Brain microvascular endothelial cell (primary cell): Measurements from ENCODE around the gene MGAT3.

Source experiments
- DNase-seq: peaks from one replicate; pipeline ENCODE4 v3.0.0-alpha.2; 2020
- H3K27ac ChIP-seq: fragments of 250-450 bp; sonication (Bioruptor Pico); 2 replicates; pipeline ENCODE4 v1.5.1; 2020; ENCODE audit warnings: mild to moderate bottlenecking, moderate library complexity
- H3K27me3 ChIP-seq: fragments of 250-450 bp; sonication (Bioruptor Pico); replicated peaks from 2 replicates; pipeline ENCODE4 v1.5.1; 2020; ENCODE audit warnings: mild to moderate bottlenecking
- H3K36me3 ChIP-seq: fragments of 250-450 bp; sonication (Bioruptor Pico); replicated peaks from 2 replicates; pipeline ENCODE4 v1.5.1; 2020; ENCODE audit warnings: mild to moderate bottlenecking
- H3K4me3 ChIP-seq: 2 replicates; pipeline ENCODE4 v1.5.1; 2011; ENCODE audit warnings: low read depth, mild to moderate bottlenecking, control low read depth, low read length, moderate library complexity
- in situ Hi-C: cut with HindIII; loops from 2 replicates; pipeline ENCODE4 v1.10.0; 2017; ENCODE audit warnings: low sequenced_read_pairs, low pct_ligation_motif_present
- TF ChIP-seq, protein P1 (sequence below): IDR thresholded peaks from 2 replicates; pipeline ENCODE4 v1.5.1; 2011; ENCODE audit warnings: low read depth, mild to moderate bottlenecking, moderate library complexity, low read length, control low read depth, inconsistent platforms; ENCODE audit errors: missing control alignments

MGAT3 gene

DNA sequence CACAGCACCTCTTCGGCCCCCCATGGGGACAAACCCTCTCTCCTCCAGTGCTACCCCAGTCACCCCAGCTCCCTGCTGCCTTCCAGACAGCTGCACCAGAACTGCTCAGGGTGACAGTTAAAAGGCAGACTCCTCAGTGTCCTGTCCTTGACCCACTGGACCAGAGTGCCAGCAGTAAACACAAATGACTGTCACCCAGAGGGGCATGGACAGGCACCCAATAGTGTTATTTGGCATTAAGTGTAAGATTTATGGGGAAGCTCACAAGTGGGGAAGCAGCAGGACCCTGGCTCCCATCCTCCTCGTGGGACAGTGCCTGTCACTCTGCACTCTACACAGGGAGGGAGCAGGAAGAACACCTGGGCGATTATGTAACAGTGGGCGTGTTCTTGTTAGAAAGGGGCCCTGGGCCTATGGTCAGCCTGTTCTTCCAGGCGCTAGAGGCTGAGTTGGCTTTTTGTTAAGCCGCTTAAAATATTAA is 70.7 kb downstream of the MGAT3 start:
- in situ Hi-C loops, result no loop called here
- Histone ChIP-seq H3K27me3 (no peaks in the 10 kb centered on the region), H3K27ac (no peak overlapping the region), H3K4me3 (no peak overlapping the region), H3K36me3 (peaks cover 34% of the 10 kb centered on the region)
- no peak for DNase-seq
- TF ChIP-seq, protein P1, sequence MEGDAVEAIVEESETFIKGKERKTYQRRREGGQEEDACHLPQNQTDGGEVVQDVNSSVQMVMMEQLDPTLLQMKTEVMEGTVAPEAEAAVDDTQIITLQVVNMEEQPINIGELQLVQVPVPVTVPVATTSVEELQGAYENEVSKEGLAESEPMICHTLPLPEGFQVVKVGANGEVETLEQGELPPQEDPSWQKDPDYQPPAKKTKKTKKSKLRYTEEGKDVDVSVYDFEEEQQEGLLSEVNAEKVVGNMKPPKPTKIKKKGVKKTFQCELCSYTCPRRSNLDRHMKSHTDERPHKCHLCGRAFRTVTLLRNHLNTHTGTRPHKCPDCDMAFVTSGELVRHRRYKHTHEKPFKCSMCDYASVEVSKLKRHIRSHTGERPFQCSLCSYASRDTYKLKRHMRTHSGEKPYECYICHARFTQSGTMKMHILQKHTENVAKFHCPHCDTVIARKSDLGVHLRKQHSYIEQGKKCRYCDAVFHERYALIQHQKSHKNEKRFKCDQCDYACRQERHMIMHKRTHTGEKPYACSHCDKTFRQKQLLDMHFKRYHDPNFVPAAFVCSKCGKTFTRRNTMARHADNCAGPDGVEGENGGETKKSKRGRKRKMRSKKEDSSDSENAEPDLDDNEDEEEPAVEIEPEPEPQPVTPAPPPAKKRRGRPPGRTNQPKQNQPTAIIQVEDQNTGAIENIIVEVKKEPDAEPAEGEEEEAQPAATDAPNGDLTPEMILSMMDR, result no peak

DNA sequence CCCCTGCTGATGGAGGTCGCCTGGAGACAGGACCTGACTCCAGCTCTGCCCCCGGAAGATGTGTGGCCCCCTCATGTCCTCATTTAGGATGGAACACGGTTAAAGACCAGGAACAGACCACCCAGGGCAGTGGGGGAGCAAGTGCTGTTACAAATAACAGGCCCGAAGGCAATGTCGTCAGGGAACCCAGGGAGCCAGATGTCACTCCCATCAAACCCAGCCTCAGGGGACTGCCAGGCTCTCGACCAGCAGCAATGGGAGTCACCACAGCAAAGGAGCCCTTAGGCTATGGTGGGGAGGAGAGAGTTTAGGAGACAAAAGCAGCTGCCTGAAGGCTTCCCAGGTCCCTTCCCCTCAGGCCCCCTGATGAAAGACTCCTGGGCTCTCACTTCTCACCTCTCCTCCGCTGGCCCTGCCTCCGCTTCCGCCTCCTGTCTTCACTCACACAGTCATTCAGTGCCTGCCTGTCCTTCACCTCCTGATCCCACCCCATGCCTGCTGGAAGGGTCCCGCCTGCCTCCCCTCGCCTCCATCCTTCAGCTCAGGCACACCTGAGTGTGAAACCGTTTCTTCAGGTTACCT is 71.4 kb downstream of the MGAT3 start:
- H3K4me3 ChIP-seq, result no peak overlapping the region
- H3K27ac ChIP-seq, result no peak overlapping the region
- DNase-seq, result no peak
- in situ Hi-C loops, result no loop called here
- TF ChIP-seq, protein P1, result no peak
- peaks cover 28% of the 10 kb centered on the region for H3K36me3 ChIP-seq
- no peaks in the 10 kb centered on the region for H3K27me3 ChIP-seq

DNA sequence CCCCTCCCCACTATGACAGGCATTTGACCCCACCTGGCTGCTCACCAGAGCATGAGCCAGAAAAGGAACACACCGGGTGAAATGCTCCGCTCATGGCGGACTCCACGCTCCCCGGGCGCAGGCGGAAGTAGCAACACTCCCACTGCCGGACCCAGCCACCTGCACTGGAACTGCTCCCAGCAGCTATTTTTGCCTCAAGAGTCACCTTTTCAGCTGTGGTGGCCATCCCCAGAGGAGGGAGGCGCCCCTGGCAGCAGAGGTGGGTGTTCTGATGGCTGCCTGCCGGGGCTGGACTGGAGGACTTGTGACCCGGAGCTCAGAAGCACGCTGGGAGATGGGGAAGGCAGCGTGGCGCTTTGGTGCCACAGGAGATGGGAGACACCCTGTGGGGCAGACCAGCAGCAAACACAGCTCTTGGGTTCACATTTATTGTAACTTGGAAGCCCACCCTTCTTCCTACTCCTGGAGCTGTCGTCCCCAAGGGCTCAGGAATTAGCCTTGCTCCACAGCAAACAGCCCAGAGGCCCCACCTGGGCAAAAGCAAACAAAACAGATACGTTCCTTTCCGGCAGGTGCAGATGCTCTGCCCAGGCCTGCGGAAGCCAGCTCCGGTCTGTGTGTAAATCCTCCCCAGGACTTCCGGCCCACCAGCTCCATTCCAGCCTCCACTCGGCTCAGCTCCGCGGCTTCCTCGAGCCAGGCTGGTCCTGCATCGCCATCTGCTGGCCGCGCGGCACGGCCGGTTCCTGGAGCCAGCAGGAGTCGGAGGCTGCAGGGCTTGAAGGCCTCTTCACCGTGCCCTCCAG is 72.1 kb downstream of the MGAT3 start:
- peaks cover 24% of the 10 kb centered on the region for H3K36me3 ChIP-seq
- in situ Hi-C loops, result no loop called here
- H3K4me3 ChIP-seq, result no peak overlapping the region
- no peaks in the 10 kb centered on the region for H3K27me3 ChIP-seq
- DNase-seq, result peak; percentile 78
- H3K27ac ChIP-seq, result no peak overlapping the region
- TF ChIP-seq, protein P1, result peak; percentile 100

DNA sequence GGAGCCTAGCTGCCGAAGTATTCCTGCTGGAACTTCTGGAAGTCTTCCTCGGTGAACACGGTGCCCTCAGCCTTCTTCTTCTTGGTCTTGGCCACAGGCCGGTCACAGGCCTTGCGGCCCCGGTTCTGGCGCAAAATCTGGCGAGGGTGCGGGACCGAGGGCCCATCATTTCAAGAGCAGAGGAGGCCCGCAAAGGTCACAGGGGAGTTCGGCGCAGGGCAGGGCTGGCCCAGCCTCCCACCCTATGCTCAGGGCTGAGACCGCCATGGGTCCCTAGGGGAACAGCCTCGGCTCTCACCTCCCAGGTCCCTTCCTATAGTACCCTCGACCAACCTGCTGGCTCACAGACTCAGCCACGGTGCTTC is 72.7 kb downstream of the MGAT3 start:
- Histone ChIP-seq H3K27me3 (no peaks in the 10 kb centered on the region), H3K36me3 (peaks cover 18% of the 10 kb centered on the region), H3K27ac (no peak overlapping the region), H3K4me3 (no peak overlapping the region)
- TF ChIP-seq, protein P1, result no peak
- DNase-seq, result no peak
- in situ Hi-C loops, result no loop called here

DNA sequence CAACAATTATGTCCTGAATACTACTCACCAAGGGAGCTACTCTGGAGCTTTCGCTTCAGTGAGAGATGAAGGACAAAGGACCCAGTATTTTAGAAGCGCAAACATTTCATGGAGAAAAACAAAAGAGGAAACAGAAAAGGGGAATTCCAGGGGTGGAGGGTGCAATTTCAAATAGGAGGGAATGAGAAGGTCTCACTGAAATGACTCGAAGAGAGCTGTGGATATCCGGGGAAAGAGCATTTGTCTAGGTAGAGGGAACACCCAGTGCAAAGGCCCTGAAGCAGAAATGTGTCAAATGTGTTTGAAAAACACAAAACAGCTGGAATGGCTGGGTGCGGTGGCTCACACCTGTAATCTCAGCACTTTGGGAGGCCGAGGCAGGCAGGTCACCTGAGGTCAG is 73.3 kb downstream of the MGAT3 start:
- TF ChIP-seq, protein P1, result no peak
- in situ Hi-C loops, result no loop called here
- no peak for DNase-seq
- no peak overlapping the region for H3K4me3 ChIP-seq
- no peak overlapping the region for H3K27ac ChIP-seq
- H3K27me3 ChIP-seq, result no peaks in the 10 kb centered on the region
- H3K36me3 ChIP-seq, result peaks cover 16% of the 10 kb centered on the region
